ENCODE results near the gene YPEL1.
"Not testable (repeated sequence)": the region's sequence is repeated elsewhere in the genome, so short reads cannot be mapped to it uniquely, and the experiment has no call there.

Gene YPEL1

DNA sequence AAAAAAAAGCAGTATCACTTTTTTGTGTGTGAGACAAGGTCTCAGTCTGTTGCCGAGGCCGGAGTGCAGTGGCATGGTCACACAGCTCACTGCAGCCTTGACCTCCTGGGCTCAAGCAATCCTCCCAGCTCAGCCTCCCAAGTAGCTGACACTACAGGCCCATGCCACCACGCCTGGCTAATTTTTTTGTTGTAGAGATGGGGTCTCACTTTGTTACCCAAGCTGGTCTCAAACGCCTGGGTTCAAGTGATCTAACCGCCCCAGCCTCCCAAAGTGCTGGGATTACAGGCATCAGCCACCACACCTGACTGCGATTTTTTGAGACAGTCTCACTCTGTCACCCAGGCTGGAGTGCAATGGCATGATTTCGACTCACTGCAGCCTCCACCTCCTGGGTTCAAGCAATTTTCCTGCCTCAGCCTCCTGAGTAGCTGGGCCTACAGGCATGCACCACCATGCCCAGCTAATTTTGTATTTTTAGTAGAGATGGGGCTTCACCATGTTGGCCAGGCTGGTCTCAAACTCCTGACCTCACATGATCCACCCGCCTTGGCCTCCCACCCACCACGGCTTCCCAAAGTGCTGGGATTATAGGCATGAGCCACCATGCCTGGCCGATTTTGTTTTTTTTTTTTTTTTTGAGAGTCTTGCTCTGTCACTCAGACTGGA lies 15.3 kb downstream of the YPEL1 start:
- DNase-seq = not testable (repeated sequence)

DNA sequence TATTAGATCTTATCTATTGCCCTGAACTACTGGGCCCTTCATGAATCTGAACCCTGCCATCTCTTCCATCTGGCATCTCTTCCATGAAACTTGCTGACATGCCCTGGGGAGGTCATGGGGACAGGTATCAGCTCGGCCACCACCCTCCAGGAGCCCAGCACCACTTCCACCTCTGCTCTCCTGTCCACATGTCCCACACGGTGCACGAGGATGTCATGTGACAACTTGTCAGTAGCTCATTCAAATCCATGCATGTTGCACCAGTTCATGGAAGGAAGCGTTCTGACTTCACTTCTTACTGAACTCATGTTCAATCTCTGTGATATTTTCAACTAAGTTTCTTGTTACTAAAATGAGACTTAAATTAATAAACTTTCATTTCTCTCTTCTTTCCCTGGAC lies 16.6 kb downstream of the YPEL1 start:
- no peak for DNase-seq

DNA sequence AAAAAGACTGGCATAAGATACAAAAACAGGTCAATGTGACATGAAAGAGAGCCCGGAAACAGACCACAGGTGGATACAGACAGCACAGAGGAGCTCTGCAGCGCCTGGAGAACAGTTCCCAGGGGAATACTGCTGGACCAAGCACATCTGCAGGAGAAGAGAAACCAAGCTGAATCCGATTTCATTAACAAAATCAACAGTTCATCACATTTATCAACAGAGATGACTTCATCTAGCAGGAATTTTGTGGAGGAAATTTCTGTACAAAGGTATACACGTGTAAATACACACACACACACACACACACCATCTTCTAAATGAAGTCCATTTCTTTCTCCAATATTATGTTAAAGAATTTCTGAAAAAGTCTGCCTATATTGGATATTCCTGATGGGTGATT lies 17.1 kb downstream of the YPEL1 start:
- no peak for DNase-seq

DNA sequence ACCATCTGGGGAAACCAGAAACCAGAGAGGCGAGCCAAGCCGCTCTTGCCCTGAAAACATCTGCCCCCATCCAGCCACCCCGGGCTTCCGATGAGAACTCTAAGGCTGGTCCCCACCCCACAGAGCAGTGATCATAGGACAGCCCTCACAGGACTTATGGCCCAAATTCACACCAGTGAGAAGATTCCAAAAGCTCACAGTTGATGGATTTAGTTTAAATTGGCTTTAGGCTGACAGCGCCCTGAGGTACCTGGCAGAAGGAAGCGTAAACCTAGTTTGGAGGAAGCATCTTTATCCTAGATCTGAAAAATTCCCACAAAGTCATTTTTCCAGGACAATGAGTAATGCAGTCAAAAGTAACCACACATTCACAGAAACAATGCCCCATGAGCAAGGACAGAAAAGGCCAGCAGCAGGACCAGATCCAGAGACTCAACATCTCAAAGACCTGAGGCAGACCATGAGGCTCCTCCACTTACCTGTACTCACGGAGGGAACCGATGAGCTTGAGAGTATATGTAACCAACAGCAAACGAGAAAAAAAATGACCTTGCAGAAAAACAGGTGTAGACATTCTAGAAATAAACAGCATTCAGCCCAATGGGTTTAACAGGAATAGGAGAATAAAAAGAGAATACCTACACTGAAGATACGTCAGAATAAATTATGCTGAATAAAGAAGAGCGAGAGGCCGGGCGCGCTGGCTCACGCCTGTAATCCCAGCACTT lies 19.0 kb downstream of the YPEL1 start:
- not testable (repeated sequence) for DNase-seq

DNA sequence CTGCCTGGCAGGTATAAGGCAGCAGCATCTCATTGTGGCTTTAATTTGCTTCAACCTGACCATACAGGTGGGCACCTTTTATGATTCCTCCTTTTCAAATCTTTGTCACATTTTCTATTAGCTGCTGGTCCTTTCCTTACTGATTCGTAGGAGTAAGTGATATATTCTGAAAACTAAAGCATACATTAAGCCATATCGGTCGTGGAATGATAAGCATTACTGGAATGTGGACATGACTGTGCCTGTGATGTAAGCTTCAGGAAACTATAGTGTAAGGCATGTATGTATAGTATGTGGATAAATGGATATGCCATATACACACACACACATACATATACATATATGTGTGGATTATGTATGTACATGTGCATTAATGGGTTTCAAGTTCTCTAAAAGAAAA lies 20.8 kb downstream of the YPEL1 start:
- DNase-seq = no peak

DNA sequence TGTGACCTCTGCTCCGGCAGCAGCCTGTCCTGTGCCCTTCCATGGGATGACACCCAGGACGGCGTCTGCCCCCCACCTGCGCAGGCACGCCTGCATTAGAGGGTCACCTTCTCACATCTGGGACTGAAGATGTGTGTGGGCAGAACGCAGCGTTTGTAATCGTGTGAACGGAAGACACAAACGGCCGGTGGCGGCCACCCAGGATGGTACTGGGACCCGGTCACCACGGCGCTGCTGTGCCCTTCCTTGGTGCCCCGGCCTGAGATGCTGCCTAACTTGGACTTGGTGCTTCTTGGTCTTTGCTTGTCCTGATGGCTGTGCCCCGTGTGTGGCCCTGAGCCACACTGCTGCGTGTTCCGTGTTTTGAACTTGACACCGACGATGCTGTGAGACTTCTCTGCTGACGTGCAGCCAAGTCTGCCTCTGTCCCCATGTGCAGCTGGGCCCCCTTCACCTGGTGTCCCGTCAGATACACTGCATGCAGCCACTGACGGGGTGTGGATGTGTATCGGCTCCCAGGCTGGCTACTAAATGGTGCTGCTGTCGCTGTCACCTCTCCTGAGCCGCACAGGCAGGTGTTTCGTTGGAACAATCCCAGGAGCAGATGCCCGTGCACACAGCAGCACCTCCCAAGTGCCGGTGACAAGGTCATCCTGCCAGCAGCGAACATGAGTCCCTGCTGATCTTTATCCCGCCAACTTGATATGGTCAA lies 21.4 kb downstream of the YPEL1 start:
- DNase-seq = peak in 1 of 2 experiments; percentile 16

DNA sequence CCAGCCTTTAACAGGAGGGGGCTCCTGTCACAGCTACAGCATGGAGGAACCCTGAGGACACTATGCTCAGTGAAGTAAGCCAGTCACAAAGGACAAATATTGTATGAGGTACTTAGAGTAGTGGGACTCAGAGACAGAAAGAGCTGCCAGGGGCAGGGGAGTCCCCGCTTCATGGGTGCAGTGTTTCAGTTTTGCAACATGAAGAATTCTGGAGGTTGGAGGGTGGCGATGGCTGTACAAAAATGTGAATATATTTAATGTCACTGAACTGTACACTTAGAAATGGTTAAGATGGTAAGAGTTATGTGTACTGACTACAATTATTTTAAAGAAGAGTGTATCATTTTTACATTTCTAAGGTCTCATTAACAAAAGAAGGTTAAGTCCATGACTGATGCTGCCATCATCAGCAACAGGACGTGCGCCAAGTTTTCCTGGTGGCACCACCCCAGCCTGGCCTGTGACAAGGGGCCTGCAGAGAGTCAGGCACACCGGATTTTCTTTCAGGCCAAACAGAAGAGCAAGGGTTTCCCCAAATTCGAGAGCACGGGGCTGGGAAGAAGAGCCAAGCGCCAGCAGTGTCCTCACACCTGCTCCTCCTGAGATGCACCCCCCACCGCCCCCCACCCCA lies 22.1 kb downstream of the YPEL1 start:
- DNase-seq = no peak

DNA sequence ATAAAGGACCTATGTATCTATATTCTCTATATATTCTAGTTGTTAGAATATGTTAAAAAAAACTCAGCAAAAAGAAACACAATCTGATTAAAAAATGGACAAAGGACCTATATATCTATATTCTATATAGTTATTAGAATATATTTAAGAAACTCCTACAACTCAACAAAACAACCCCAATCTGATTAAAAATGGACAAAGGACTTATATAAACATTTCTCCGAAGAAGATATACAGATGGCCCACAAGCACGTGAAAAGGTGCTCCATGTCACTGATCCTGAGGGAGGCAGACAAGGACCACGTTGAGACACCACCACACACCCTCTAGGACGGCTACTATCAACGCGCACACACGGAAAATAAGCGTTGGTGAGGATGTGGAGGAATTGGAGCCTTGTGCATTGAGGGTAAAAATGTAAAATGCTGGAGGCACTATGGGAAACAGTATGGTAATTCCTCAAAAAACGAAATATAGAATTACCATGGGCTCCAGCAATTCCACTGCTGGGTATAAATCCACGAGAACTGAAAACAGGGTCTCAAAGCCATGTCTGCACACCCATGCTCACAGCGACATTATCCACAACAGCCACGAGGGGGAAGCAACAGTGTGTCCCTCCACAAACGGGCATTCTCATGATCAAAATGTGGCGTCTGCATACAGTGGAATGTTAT lies 22.7 kb downstream of the YPEL1 start:
- DNase-seq = peak; percentile 16 to 37

DNA sequence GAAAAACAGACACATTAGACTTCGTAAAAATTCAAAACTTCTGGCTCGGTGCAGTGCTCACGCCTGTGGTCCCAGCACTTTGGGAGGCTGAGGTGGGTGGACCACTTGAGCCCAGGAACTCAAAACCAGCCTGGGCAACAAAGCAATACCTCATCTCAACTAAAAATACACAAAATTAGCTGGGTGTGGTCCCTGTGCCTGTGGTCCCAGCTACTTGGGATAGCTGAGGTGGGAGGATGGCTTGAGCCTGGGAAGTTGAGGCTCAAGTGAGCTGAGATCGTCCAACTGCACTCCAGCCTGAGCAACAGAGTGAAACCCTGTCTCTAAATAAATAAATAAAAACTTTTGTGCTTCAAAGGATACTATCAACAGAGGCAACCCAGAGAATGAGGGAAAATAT lies 23.7 kb downstream of the YPEL1 start:
- DNase-seq = no peak

DNA sequence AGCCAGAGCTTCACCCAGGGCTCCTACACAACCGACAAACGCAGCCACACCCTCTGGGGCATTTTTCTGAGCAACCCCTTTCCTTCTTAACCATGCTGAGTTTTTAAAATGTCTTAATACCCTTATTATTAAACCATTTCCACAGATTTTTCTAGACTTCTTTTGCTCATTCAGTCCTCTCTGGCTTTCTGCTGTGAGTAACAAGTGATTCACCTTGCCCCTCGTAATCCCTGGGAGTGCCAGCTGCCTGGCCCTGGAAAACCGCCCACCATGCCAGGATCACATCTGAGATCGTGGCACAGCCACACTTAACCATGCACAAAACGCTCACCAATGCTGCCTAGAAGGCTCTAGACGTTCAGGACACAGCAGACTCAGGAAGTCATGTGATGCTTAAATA lies 25.4 kb downstream of the YPEL1 start:
- no peak for DNase-seq

DNA sequence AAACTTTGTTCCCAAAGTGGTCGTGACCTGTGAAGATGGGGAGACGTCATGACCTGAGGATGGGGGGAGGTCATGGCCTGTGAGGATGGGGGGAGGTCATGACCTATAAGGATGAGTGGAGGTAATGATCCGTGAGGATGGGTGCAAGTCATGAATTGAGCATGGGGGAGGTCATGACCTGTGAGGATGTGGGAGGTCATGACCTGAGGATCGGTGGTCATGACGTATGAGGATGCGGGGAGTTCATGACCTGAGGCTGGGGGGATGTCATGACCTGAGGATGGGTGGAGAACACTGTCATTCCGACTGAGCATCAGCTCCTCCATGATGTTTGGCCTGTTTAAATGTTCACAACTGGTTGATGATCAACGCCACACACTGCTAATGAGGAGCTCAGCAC lies 25.9 kb downstream of the YPEL1 start:
- no peak for DNase-seq

DNA sequence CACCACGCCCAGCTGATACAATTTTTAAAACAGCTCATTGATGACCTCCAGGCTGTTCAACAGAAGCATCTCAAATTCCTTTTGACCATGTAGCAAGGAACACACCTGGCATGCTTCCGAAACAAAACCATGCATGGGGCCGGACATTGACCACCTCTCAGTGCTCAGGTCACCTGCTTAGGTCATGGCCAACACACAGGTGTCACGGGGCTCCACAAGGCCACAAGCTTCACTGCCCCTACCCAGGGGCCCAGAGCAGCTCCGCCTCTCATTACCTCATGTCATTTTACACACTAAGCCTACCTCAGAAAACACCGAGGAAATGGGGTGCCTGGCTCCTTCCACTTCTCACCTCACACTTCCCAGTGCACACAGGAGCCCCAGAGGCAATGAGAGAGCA lies 26.6 kb downstream of the YPEL1 start:
- DNase-seq = no peak

DNA sequence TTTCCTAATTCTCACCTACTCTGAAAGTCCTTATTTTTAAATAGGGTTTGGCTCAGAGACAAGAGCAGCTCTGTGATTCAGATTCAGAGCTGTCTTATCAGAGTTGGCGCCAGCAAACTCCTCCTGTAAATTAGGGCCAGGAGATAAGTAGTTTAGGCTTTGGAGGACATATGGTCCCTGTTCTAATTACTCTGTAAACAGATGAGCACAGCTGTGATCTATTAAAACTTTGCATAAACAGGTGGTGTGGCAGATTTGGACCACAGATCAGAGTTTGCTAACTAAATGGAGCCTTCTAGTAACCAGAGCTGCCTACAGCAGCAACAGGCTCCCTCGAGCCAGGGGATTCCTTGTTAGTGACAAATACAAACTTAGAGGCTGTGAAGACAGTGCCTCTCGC lies 27.9 kb downstream of the YPEL1 start:
- peak in 1 of 2 experiments; percentile 6 for DNase-seq

DNA sequence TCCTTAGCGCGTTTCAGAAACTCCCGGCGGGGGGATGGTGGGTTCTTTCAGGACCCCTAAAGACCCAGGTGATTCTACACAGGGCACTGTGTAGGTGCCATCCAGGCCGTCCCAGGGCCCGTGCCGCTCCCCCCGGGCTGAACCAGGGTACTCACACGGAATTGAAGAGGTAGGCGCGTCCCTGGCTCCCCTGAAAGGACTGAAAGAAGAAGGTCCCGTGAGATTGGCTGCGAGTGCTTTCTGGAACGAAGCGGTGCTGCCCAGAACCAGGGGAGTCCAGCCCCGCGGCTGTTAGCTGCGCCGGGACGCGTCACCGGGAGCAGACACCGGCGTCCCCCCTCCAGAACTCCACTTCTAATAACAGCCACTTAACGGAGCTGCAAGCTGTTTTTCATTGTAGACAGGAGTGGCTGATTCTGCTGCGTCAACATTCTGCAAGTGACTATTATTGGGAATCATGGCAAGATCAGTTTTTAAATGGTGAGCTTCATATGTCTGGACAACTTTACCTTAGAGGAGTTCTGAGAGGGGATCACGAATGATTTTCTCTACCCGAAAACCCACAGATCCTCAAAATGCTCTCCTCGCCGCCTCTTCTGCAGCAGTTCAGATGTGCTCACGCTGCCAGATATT lies 31.8 kb downstream of the YPEL1 start:
- no peak for DNase-seq

DNA sequence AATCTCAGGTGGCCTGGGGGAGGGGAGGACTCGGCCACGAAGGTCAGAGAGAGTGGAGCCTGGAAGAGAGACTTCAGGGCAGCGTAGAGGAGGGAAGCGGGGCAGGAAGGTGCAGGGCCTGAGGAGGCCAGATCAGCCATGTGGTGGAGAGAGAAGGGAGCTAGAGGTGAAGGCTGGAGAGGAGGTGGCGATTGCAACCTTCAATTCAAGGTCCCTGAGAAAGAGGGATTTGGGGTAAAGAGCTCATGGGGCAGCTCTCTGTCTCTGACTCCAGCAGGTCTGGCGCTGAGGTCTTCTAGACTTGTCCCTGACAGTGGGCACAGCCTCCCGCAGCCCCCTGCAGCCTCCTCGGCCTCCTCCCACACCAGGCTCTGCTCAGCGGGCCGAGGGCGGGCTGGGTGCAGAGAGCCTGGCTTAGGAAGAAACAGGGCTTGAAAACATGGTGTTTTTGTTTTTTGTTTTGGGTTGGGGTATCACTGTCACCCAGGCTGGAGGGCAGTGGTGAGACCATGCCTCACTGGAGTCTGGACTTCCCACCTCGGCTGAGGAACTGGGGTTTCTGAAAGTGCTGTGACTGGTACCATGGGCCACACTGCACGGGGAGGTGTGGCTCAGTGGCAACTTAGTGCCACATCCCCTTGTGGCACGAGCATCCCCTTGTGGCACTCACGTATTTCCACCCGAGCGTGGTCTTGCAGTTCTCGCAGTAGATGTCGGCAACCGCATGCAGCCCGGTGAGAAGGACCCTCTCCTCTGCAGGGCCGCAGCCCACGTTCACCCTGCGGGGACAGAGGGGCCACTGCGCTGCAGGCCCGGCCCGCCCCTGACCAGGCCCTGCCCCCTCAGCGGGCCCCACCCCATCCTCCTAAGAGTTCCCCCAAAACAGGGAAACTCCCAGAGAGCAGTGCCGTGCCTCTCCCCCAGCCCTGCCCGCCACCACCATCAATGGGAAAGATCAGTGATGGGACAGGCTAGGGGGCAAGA lies 32.6 kb downstream of the YPEL1 start:
- DNase-seq = no peak

DNA sequence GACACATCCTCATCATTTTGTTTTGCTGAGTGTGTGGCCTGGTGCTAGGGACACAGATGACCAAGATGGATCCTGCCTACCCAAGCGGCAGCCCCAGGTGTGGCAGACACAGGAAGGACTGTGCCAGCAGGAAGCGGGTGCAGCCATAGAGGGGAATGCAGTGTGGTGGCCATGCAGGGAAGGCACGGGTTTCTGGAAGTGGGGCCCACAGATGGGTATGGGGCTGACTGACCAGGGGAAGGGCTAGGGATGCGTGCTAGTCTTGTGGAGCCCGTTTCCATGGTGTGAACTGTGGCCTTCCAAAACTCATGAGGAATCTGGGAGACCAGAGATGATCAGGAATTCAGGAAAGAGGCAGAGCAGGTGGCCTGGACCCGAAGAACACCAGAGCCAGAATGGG lies 33.5 kb downstream of the YPEL1 start:
- DNase-seq = no peak

DNA sequence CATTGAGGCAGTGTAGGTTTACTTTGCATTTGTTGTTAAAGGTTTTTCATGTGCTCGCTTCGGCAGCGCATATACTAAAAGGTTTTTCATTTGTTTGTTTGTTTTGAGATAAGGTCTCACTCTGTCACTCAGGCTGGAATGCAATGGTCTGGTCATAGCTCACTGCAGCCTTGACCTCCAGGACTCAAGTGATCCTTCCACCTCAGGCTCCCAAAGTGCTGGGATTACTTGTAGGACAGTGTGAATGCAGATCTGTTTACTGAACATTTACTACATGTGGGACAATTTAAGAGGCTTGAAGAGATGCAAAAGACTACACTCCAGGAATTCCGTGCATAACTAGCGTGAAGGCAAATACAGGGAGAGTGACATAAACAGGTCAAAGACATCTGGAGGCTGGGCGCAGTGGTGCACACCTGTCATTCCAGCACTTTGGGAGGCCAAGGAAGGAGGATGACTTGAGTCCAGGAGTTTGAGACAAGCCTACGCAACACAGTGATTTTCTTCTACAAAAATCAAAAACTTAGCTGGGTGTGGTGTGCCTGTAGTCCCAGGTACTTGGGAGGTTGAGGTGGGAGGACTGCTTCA lies 34.1 kb downstream of the YPEL1 start:
- no peak for DNase-seq

DNA sequence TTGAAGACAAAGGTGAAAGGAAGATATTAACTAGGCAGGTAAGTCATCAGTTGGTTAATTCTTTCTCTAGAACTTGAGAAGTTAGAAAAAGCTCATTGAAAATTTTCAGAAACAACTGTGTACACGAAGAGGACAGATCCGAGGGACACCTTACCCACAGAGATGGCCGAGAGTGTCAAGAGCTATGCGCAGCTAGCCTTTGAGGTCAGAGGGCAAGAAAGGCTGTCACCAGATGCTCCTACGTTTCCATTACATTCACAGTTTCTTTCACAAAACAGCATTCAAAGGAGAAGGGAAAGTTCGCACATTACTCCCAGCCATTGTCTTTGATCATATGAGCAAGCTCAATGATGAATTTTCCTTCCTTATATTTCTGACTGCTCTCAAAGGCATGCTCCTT lies 34.8 kb downstream of the YPEL1 start:
- no peak for DNase-seq

DNA sequence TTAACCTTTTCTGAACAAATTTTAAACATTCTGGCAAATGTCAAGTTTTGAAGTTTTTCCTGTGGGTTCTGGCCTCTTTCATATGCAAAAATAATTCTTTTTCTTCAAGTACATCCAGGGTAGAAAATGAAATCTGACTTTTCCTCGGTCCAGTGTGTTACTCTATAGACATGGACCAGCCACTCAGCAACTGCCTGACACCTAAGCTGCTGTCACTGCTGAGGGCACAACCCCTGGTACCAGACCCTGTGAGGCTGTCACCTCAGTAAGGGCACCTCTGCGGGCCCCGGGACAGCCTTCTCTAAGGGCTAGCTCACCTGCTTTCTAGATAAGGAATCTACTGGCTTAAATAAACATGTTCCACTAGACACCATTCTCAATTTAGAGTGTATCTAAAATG lies 36.0 kb downstream of the YPEL1 start:
- DNase-seq = no peak

DNA sequence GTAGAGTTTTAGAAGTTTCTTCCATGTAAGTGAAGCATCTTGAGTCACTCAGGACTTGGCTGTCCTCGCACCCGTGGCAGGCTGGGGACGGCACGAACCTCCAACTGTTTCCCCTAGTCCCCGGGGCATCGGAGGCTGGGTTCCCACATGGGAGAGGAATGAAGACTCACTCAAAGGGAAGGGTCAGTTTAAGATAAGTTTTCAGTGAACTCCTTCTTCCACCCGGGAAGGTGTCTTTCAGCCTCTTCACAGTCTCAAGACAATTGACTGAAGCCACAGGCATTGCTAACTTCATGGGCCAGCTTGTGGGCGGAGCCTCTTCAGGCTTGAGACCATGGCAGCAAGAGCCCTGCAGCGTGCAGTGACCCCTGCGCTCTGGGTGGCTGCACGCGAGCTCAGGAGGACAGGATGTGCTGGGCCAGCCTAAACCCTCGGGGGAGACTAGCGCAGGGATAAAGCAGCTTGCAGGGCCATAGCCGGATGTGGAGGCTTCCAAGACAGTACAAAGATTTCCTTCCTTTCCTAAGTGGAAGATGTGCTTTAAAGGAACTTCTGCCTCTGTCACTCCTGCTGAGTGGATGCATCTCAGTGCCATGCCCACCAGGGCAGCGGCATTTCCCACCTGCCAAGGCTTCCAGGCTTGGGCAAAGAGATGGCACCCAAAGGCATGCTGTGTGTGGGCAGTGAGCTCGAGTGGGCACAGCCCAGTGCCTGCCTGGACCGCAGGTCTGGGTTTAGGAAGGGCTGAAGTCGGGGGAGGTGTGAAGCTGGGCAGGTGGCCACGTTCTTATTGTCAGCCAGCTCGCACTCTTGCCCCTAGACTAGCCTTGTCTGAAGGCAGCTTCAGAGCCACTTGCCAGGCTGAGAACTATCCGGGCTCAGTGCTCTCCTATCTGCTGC lies 36.9 kb downstream of the YPEL1 start:
- no peak for DNase-seq
